ENCODE data around the gene ITM2B.

ITM2B gene

DNA sequence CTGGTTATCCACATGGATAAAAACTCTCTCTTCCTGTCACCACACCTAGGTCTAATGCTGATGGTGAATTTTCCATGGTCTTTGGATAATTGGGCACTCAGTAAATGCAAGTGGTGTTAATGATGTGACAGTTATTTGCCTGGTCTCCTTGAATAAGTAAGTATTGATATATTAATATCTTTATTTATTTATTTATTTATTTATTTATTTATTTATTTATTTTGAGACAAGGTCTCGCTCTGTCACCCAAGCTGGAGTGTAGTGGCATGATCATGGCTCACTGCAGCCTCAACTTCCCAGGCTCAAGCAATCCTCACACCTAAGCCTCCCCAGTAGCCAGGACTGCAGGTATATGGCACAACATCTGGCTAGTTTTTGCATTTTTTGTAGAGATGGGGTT, 46.3 kb upstream of the ITM2B start:
- CTCF ChIA-PET = no interaction called here
- TF ChIP-seq ZNF555 (tag by site-specific recombination; conservative IDR thresholded peaks at IDR 0.05) = peak; percentile 42
- TF ChIP-seq ZNF426 (tag by site-specific recombination; IDR thresholded peaks at IDR 0.05) = peak; percentile 51
- TF ChIP-seq, protein P1, sequence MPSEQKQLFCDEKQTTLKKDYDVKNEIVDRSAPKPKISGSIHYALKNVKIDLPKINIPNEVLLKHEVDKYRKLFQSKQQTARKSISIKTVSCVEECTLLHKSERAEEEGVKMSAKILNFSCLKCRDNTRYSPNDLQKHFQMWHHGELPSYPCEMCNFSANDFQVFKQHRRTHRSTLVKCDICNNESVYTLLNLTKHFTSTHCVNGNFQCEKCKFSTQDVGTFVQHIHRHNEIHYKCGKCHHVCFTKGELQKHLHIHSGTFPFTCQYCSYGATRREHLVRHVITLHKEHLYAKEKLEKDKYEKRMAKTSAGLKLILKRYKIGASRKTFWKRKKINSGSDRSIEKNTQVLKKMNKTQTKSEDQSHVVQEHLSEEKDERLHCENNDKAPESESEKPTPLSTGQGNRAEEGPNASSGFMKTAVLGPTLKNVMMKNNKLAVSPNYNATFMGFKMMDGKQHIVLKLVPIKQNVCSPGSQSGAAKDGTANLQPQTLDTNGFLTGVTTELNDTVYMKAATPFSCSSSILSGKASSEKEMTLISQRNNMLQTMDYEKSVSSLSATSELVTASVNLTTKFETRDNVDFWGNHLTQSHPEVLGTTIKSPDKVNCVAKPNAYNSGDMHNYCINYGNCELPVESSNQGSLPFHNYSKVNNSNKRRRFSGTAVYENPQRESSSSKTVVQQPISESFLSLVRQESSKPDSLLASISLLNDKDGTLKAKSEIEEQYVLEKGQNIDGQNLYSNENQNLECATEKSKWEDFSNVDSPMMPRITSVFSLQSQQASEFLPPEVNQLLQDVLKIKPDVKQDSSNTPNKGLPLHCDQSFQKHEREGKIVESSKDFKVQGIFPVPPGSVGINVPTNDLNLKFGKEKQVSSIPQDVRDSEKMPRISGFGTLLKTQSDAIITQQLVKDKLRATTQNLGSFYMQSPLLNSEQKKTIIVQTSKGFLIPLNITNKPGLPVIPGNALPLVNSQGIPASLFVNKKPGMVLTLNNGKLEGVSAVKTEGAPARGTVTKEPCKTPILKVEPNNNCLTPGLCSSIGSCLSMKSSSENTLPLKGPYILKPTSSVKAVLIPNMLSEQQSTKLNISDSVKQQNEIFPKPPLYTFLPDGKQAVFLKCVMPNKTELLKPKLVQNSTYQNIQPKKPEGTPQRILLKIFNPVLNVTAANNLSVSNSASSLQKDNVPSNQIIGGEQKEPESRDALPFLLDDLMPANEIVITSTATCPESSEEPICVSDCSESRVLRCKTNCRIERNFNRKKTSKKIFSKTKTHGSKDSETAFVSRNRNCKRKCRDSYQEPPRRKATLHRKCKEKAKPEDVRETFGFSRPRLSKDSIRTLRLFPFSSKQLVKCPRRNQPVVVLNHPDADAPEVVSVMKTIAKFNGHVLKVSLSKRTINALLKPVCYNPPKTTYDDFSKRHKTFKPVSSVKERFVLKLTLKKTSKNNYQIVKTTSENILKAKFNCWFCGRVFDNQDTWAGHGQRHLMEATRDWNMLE (tag by site-specific recombination; conservative IDR thresholded peaks at IDR 0.05; ENCODE audit: low read depth) = peak; percentile 56
- peak; percentile 73 for TF ChIP-seq ZNF394 (tag by site-specific recombination; IDR thresholded peaks at IDR 0.05; ENCODE audit: borderline replicate concordance)
- TF ChIP-seq ZNF654 (tag by site-specific recombination; IDR thresholded peaks at IDR 0.05; ENCODE audit: low read depth) = 0 out of 2 replicates have a peak, but pooled peaks have one; percentile 10
- TF ChIP-seq ZBTB8A (tag by site-specific recombination; IDR thresholded peaks at IDR 0.05) = 0 out of 2 replicates have a peak, but pooled peaks have one; percentile 43
- TF ChIP-seq ZNF274 (IDR thresholded peaks at IDR 0.05; ENCODE audit: low read length) = no peak
- TF ChIP-seq ZNF274 (tag by site-specific recombination; IDR thresholded peaks at IDR 0.05; ENCODE audit: borderline replicate concordance) = no peak
- no peak for TF ChIP-seq SCRT2 (tag by site-specific recombination; IDR thresholded peaks at IDR 0.05)
- TF ChIP-seq ZNF623 (tag by site-specific recombination; IDR thresholded peaks at IDR 0.05) = peak; percentile 35; the same call in 1 of the 2 replicates
- TF ChIP-seq, protein P2, sequence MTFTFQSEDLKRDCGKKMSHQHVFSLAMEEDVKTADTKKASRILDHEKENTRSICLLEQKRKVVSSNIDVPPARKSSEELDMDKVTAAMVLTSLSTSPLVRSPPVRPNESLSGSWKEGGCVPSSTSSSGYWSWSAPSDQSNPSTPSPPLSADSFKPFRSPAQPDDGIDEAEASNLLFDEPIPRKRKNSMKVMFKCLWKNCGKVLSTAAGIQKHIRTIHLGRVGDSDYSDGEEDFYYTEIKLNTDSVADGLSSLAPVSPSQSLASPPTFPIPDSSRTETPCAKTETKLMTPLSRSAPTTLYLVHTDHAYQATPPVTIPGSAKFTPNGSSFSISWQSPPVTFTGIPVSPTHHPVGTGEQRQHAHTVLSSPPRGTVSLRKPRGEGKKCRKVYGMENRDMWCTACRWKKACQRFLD (tag by site-specific recombination; IDR thresholded peaks at IDR 0.05) = no peak
- Histone ChIP-seq H3K36me3 (ENCODE audit: control insufficient read depth in 2 of 2, insufficient read depth in 1 of 2, low read length in 2 of 2) (no peaks in the 10 kb centered on the region), H3K9me3 (ENCODE audit: control insufficient read depth, insufficient read depth, low read depth, low read length) (no peaks in the 10 kb centered on the region), H3K4me1 (ENCODE audit: control insufficient read depth, insufficient read depth, low read length) (no peaks in the 10 kb centered on the region), H3K4me3 (ENCODE audit: low read depth, low read length) (no peak overlapping the region), H3K27ac (ENCODE audit: extremely low read depth, low read depth, low read length) (no peak overlapping the region)
- POLR2A ChIA-PET = no interaction called here

DNA sequence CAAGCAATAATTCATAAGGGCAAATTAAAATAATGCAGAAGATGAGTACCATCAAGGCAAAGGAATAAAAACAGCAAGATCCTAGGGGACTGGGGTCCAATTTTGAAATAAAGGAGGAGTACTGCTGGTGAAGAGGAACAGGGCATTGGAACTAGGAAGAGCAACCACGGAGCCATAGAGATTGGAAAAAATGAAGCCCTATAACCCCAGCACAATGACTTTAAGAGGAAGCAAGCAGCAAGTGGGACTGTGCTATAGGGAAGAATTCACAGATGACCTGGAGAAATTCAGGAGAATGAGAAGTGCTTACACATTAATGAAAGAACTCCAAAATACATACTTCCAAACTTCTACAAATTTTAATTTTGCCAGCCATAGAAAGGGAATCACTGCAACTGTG, 44.9 kb upstream of the ITM2B start:
- ChIA-PET POLR2A (no interaction called here), CTCF (no interaction called here)

More for the DNA sequence above, 44.9 kb upstream of the ITM2B start:
- H3K4me1 ChIP-seq (ENCODE audit: control insufficient read depth, insufficient read depth, low read length) = no peaks in the 10 kb centered on the region
- TF ChIP-seq ZNF140 (tag by site-specific recombination; IDR thresholded peaks at IDR 0.05) (no peak), GLIS1 (tag by site-specific recombination; IDR thresholded peaks at IDR 0.05) (no peak), TCF7L2 (IDR thresholded peaks at IDR 0.05; ENCODE audit: borderline replicate concordance, low read depth, low read length) (no peak), ZNF266 (tag by site-specific recombination; IDR thresholded peaks at IDR 0.05; ENCODE audit: low read depth) (no peak), ZNF221 (tag by site-specific recombination; IDR thresholded peaks at IDR 0.05; ENCODE audit: borderline replicate concordance) (no peak), ZXDB (tag by site-specific recombination; IDR thresholded peaks at IDR 0.05) (no peak)
- TF ChIP-seq, protein P3, sequence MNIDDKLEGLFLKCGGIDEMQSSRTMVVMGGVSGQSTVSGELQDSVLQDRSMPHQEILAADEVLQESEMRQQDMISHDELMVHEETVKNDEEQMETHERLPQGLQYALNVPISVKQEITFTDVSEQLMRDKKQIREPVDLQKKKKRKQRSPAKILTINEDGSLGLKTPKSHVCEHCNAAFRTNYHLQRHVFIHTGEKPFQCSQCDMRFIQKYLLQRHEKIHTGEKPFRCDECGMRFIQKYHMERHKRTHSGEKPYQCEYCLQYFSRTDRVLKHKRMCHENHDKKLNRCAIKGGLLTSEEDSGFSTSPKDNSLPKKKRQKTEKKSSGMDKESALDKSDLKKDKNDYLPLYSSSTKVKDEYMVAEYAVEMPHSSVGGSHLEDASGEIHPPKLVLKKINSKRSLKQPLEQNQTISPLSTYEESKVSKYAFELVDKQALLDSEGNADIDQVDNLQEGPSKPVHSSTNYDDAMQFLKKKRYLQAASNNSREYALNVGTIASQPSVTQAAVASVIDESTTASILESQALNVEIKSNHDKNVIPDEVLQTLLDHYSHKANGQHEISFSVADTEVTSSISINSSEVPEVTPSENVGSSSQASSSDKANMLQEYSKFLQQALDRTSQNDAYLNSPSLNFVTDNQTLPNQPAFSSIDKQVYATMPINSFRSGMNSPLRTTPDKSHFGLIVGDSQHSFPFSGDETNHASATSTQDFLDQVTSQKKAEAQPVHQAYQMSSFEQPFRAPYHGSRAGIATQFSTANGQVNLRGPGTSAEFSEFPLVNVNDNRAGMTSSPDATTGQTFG (tag by site-specific recombination; IDR thresholded peaks at IDR 0.05; ENCODE audit: borderline replicate concordance) = no peak
- TF ChIP-seq, protein P4, sequence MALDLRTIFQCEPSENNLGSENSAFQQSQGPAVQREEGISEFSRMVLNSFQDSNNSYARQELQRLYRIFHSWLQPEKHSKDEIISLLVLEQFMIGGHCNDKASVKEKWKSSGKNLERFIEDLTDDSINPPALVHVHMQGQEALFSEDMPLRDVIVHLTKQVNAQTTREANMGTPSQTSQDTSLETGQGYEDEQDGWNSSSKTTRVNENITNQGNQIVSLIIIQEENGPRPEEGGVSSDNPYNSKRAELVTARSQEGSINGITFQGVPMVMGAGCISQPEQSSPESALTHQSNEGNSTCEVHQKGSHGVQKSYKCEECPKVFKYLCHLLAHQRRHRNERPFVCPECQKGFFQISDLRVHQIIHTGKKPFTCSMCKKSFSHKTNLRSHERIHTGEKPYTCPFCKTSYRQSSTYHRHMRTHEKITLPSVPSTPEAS (tag by site-specific recombination; IDR thresholded peaks at IDR 0.05) = no peak
- TF ChIP-seq, protein P5, sequence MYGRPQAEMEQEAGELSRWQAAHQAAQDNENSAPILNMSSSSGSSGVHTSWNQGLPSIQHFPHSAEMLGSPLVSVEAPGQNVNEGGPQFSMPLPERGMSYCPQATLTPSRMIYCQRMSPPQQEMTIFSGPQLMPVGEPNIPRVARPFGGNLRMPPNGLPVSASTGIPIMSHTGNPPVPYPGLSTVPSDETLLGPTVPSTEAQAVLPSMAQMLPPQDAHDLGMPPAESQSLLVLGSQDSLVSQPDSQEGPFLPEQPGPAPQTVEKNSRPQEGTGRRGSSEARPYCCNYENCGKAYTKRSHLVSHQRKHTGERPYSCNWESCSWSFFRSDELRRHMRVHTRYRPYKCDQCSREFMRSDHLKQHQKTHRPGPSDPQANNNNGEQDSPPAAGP (tag by site-specific recombination; IDR thresholded peaks at IDR 0.05) = no peak
- H3K36me3 ChIP-seq (ENCODE audit: control insufficient read depth in 2 of 2, insufficient read depth in 1 of 2, low read length in 2 of 2) = no peaks in the 10 kb centered on the region
- H3K27ac ChIP-seq (ENCODE audit: extremely low read depth, low read depth, low read length) = no peak overlapping the region
- no peaks in the 10 kb centered on the region for H3K9me3 ChIP-seq (ENCODE audit: control insufficient read depth, insufficient read depth, low read depth, low read length)
- no peak overlapping the region for H3K4me3 ChIP-seq (ENCODE audit: low read depth, low read length)

All from HEK293 (cell line).